Astrocyte of the cerebellum (primary cell): ENCODE measurements around the gene ZNF839.
"Not testable (repeated sequence)": the region's sequence is repeated elsewhere in the genome, so short reads cannot be mapped to it uniquely, and the experiment has no call there.

ENCODE experiments used
- DNase-seq: peaks from one replicate; pipeline ENCODE4 v3.0.0-alpha.2; 2011; ENCODE audit warnings: low read depth
- H3K4me3 ChIP-seq: 2 replicates; pipeline ENCODE4 v1.5.1; 2011; ENCODE audit warnings: mild to moderate bottlenecking, low read depth, low read length, moderate library complexity
- in situ Hi-C: cut with HindIII; loops from 2 replicates; pipeline ENCODE4 v1.10.0; 2017; ENCODE audit warnings: low sequenced_read_pairs
- TF ChIP-seq, protein P1 (sequence below): IDR thresholded peaks from 2 replicates; pipeline ENCODE4 v1.5.1; 2012; ENCODE audit warnings: low read length, low read depth, moderate library complexity, mild to moderate bottlenecking; ENCODE audit errors: missing control alignments

Gene ZNF839

DNA sequence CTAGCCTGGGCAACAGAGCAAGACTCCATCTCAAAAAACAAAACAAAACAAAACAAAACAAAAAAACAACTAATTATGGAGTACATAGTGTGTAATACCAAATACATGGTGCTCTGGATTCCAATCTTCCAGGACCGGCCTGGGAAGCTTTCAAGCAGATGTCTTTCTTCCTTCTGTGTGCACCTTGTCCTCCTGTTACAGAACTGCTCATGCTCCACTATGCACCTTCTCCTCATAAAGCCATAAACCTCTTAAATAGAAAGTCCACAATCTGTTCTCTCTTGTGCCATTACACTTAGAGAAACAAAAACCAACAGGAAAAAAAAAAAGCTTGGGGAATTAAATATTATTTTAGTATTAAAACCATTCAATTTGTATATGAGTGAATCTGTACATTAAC is 27.1 kb upstream of the ZNF839 start:
- in situ Hi-C loops = no loop called here
- H3K4me3 ChIP-seq = no peak overlapping the region
- DNase-seq = no peak
- TF ChIP-seq, protein P1, sequence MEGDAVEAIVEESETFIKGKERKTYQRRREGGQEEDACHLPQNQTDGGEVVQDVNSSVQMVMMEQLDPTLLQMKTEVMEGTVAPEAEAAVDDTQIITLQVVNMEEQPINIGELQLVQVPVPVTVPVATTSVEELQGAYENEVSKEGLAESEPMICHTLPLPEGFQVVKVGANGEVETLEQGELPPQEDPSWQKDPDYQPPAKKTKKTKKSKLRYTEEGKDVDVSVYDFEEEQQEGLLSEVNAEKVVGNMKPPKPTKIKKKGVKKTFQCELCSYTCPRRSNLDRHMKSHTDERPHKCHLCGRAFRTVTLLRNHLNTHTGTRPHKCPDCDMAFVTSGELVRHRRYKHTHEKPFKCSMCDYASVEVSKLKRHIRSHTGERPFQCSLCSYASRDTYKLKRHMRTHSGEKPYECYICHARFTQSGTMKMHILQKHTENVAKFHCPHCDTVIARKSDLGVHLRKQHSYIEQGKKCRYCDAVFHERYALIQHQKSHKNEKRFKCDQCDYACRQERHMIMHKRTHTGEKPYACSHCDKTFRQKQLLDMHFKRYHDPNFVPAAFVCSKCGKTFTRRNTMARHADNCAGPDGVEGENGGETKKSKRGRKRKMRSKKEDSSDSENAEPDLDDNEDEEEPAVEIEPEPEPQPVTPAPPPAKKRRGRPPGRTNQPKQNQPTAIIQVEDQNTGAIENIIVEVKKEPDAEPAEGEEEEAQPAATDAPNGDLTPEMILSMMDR = no peak

DNA sequence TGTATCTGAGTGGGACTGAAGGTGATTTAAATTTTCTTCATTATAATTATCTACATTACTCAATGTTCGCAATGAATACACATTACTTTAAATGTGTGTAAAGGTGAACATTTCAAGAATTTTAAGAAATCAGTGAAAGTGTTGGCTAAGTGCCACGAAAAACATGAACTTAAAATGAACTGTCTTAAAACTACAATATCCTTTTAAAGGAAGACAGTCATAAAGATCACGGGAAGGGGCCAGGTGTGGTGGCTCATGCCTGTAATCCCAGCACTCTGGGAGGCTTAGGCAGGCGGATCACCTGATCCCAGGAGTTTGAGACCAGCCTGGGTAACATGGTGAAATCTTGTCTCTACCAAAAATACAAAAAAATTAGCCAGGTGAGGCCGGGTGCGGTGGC is 25.8 kb upstream of the ZNF839 start:
- peak; percentile 37 for DNase-seq
- no peak overlapping the region for H3K4me3 ChIP-seq
- in situ Hi-C loops = no loop called here
- TF ChIP-seq, protein P1 = no peak

DNA sequence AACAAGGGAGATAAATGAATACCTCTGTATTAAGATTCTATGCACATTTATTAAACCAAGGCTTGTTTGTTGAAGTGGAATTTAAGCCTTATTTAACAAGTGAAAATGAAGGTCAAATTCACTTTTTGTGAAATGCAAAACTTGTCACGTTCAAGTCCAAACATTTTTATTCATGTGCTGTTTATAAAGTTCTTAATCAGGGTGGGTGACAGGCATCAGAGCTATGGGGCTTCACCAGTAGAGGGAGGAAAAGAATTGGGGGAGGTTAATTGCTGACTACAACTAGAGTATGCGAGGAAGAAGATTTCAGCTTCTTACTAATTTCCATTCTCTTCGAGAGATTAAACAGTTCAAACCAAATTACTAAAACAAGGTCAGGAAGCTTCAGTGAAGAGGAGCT is 24.3 kb upstream of the ZNF839 start:
- peak; percentile 13 for DNase-seq
- in situ Hi-C loops = no loop called here

DNA sequence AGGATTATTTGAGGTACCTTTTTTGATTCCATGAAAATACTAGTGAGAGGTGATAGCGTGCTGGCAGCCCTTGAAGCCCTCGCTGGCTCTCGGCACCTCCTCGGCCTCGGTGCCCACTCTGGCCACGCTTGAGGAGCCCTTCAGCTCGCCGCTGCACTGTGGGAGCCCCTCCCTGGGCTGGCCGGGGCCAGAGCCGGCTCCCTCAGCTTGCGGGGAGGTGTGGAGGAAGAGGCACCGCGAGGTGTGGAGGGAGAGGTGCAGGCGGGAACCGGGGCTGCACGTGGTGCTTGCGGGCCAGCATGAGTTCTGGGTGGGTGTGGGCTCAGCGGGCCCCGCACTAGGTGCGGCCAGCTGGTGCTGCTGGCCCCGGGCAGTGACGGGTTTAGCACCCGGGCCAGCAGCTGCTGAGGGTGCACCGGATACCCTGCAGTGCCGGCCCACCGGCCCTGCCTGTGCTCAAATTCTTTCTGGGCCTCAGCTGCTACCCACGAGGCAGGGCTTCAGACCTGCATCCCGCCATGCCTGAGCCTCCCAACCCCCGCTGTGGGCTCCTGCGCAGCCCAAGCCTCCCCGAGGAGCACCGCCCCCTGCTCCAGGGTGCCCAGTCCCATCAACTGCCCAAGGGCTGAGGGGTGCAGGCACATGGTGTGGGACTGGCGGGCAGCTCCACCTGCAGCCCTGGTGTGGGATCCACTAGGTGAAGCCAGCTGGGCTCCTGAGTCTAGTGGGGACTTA is 21.9 kb upstream of the ZNF839 start:
- DNase-seq = no peak

More for the DNA sequence above, 24.3 kb upstream of the ZNF839 start:
- TF ChIP-seq, protein P1 = peak; percentile 66
- no peak overlapping the region for H3K4me3 ChIP-seq

DNA sequence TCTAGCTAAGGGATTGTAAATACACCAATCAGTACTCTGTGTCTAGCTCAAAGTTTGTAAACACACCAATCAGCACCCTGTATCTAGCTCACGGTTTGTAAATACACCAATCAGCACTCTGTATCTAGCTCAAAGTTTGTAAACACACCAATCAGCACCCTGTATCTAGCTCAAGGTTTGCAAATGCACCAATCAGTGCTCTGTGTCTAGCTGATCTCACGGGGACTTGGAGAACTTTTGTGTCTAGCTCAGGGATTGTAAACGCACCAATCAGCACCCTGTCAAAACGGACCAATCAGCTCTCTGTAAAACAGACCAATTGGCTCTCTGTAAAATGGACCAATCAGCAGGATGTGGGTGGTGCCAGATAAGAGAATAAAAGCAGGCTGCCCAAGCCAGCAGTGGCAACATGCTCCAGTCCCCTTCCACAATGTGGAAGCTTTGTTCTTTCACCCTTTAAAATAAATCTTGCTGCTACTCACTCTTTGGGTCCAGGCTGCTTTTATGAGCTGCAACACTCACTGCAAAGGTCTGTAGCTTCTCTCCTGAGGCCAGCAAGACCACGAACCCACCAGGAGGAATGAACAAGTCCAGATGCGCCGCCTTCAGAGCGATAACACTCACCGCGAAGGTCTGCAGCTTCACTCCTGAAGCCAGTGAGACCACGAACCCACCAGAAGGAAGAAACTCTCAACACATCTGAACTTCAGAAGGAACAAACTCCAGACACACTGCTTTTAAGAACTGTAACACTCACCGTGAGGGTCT is 21.1 kb upstream of the ZNF839 start:
- in situ Hi-C loops, DNase-seq: not testable (repeated sequence)

More for the DNA sequence above, 21.9 kb upstream of the ZNF839 start:
- in situ Hi-C loops = no loop called here
- TF ChIP-seq, protein P1 = no peak
- H3K4me3 ChIP-seq = no peak overlapping the region

DNA sequence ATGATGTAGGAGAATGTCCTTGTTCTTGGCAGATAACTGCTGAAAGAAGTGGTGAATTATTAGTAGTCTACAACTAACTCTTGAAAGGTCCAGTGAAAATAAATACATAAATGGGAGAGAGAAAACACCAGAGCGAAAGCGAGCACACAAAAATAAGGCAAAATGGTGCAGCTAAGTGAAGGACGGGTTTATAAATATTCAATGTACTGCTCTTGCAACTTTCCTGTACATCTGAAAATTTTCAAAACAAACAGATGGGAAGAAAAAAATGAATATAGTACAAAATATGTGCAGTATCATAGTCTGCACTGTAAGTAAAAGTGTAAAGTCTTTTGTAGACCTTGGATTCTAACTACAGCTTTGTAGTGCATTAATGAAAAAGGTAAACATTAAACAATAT is 15.9 kb upstream of the ZNF839 start:
- H3K4me3 ChIP-seq = peak overlapping the region; percentile 15
- TF ChIP-seq, protein P1 = no peak
- no peak for DNase-seq
- in situ Hi-C loops = loop anchor here (25.0 kb wide), 1 partner anchor 216 kb away; the partner anchor contains the start of gene HSP90AA1

More for the DNA sequence above, 21.1 kb upstream of the ZNF839 start:
- not testable (repeated sequence) for H3K4me3 ChIP-seq
